KG1 (cell line): ENCODE results near the gene WDFY4.

Experiments used
- DNase-seq: peaks from one replicate; lab custom pipeline; 2025; lab: John Stamatoyannopoulos, UW

WDFY4 gene

GRCh38 chr10:48814933-48815332 lies 130.3 kb downstream of the WDFY4 start:
- DNase-seq: no peak

GRCh38 chr10:48817141-48817540 lies 132.5 kb downstream of the WDFY4 start:
- no peak for DNase-seq

- DNase-seq: no peak
These were observed 133.4 kb downstream of the WDFY4 start for GRCh38 chr10:48818081-48818480.

GRCh38 chr10:48818861-48819520 lies 134.3 kb downstream of the WDFY4 start:
- DNase-seq: no peak

- no peak for DNase-seq
These were observed 135.1 kb downstream of the WDFY4 start for GRCh38 chr10:48819783-48820182.

- no peak for DNase-seq
These were observed 135.6 kb downstream of the WDFY4 start for GRCh38 chr10:48820231-48820630.

GRCh38 chr10:48820699-48821098 lies 136.0 kb downstream of the WDFY4 start:
- DNase-seq: no peak

GRCh38 chr10:48821111-48821510 lies 136.4 kb downstream of the WDFY4 start:
- DNase-seq: no peak

GRCh38 chr10:48821692-48822091 lies 137.0 kb downstream of the WDFY4 start:
- no peak for DNase-seq

GRCh38 chr10:48833674-48834073 lies 149.0 kb downstream of the WDFY4 start:
- DNase-seq: no peak

- no peak for DNase-seq
These were observed 149.7 kb downstream of the WDFY4 start for GRCh38 chr10:48834189-48834965.

- DNase-seq: no peak
These were observed 151.1 kb downstream of the WDFY4 start for GRCh38 chr10:48835781-48836180.

- no peak for DNase-seq
These were observed 151.9 kb downstream of the WDFY4 start for GRCh38 chr10:48836605-48837004.

GRCh38 chr10:48838834-48839233 lies 154.2 kb downstream of the WDFY4 start:
- no peak for DNase-seq

- DNase-seq: no peak
These were observed 155.4 kb downstream of the WDFY4 start for GRCh38 chr10:48839809-48840679.

- no peak for DNase-seq
These were observed 157.6 kb downstream of the WDFY4 start for GRCh38 chr10:48842231-48842630.

- no peak for DNase-seq
These were observed 158.5 kb downstream of the WDFY4 start for GRCh38 chr10:48843198-48843597.

- no peak for DNase-seq
These were observed 159.9 kb downstream of the WDFY4 start for GRCh38 chr10:48844616-48845015.

- no peak for DNase-seq
These were observed 160.8 kb downstream of the WDFY4 start for GRCh38 chr10:48845512-48845911.

GRCh38 chr10:48847691-48848090 lies 163.0 kb downstream of the WDFY4 start:
- no peak for DNase-seq

GRCh38 chr10:48856855-48857254 lies 172.2 kb downstream of the WDFY4 start:
- DNase-seq: no peak

- no peak for DNase-seq
These were observed 187.6 kb downstream of the WDFY4 start for GRCh38 chr10:48872234-48872633.

- DNase-seq: no peak
These were observed 193.4 kb downstream of the WDFY4 start for GRCh38 chr10:48878091-48878490.
